ENCODE results near the gene SLC6A6. TPM values are rescaled to one million over a fixed set of nuclear protein-coding genes. Genes with fewer than 3 reads are reported as not detected.

SLC6A6 gene
- total RNA-seq, 1 experiment from 2014 or later, result 72.6 TPM

GRCh38 chr3:14506626-14507304 is 104.4 kb downstream of the SLC6A6 start:
- no peak overlapping the region for H3T11ph ChIP-seq (ENCODE audit: low read length)
- Mint-ChIP-seq H3K36me3 (ENCODE audit: insufficient read depth in 1 of 3, low read depth in 3 of 3) (peaks cover 6 to 8% (median 8%) of the 10 kb centered on the region in 3 experiments; a peak in 6 of 7 replicates), H3K4me3 (no peak overlapping the region), H3K27me3 (ENCODE audit: low read depth) (peaks cover 17% of the 10 kb centered on the region), H3K27ac (no peak overlapping the region), H3K4me1 (peaks cover 6 to 7% of the 10 kb centered on the region in 2 experiments), H3K9me3 (peaks cover 10 to 13% of the 10 kb centered on the region in 2 experiments)
- no peaks in the 10 kb centered on the region for H4K20me1 ChIP-seq (ENCODE audit: control insufficient read depth, insufficient read depth, insufficient read length)
- H3K79me2 ChIP-seq (ENCODE audit: insufficient read depth, low read length), result no peaks in the 10 kb centered on the region
- DNase-seq, result peak; percentile 18
- H2BK15ac ChIP-seq (ENCODE audit: low read depth, low read length), result no peak overlapping the region
- no peaks in the 10 kb centered on the region; the same call in 1 of the 2 replicates for H3K27me3 ChIP-seq (ENCODE audit: insufficient read depth, low read length)
- H4K91ac ChIP-seq (ENCODE audit: insufficient read length, low read depth, low read length), result no peak overlapping the region
- H3K79me1 ChIP-seq (ENCODE audit: insufficient read depth, low read depth, low read length, poor library complexity, severe bottlenecking), result no peaks in the 10 kb centered on the region
- no peak overlapping the region for H4K8ac ChIP-seq (replicated peaks; ENCODE audit: insufficient read length, low read depth, low read length)
- H3K14ac ChIP-seq (ENCODE audit: insufficient read depth, low read length), result no peak overlapping the region
- H3K23ac ChIP-seq (ENCODE audit: insufficient read length, low read depth, low read length), result no peak overlapping the region
- no peaks in the 10 kb centered on the region; the same call in 1 of the 2 replicates for H3K4me1 ChIP-seq (ENCODE audit: insufficient read depth, low read length)
- no CpG with 5 or more reads among the region's 15 CpGs for WGBS (ENCODE audit: extremely low coverage, insufficient read length, low lambda C conversion rate)
- no peak overlapping the region for H2BK12ac ChIP-seq (ENCODE audit: insufficient read length, low read depth, low read length)
- H3K23me2 ChIP-seq (ENCODE audit: insufficient read length, low read depth, low read length, poor library complexity, severe bottlenecking), result no peaks in the 10 kb centered on the region
- H3K18ac ChIP-seq (ENCODE audit: insufficient read length, low read depth, low read length), result no peak overlapping the region
- H3K27ac ChIP-seq (ENCODE audit: insufficient read length, low read depth, low read length), result no peak overlapping the region
- no peak overlapping the region for H3K4ac ChIP-seq (ENCODE audit: low read depth, low read length)
- no peak overlapping the region for H2BK5ac ChIP-seq (ENCODE audit: insufficient read length, low read length)
- no peak overlapping the region for H2AK5ac ChIP-seq (ENCODE audit: insufficient read length, low read length)
- H3K4me2 ChIP-seq (ENCODE audit: insufficient read depth, insufficient read length, low read length), result no peak overlapping the region
- no peak overlapping the region for H2AFZ ChIP-seq (ENCODE audit: low read length)
- H2BK120ac ChIP-seq (ENCODE audit: low read depth, low read length, poor library complexity, severe bottlenecking), result no peak overlapping the region
- no peak overlapping the region for H3K56ac ChIP-seq (ENCODE audit: insufficient read length, low read depth, low read length)
- TF ChIP-seq, protein P1, sequence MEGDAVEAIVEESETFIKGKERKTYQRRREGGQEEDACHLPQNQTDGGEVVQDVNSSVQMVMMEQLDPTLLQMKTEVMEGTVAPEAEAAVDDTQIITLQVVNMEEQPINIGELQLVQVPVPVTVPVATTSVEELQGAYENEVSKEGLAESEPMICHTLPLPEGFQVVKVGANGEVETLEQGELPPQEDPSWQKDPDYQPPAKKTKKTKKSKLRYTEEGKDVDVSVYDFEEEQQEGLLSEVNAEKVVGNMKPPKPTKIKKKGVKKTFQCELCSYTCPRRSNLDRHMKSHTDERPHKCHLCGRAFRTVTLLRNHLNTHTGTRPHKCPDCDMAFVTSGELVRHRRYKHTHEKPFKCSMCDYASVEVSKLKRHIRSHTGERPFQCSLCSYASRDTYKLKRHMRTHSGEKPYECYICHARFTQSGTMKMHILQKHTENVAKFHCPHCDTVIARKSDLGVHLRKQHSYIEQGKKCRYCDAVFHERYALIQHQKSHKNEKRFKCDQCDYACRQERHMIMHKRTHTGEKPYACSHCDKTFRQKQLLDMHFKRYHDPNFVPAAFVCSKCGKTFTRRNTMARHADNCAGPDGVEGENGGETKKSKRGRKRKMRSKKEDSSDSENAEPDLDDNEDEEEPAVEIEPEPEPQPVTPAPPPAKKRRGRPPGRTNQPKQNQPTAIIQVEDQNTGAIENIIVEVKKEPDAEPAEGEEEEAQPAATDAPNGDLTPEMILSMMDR (conservative IDR thresholded peaks at IDR 0.05), result no peak
- no peaks in the 10 kb centered on the region for H3K9me3 ChIP-seq (ENCODE audit: control insufficient read depth, low read depth, low read length)
- no peak overlapping the region for H4K5ac ChIP-seq (ENCODE audit: insufficient read length, low read depth, low read length)
- H2BK20ac ChIP-seq (ENCODE audit: low read depth, low read length, poor library complexity, severe bottlenecking), result no peak overlapping the region
- no peak overlapping the region for H3K9ac ChIP-seq (ENCODE audit: extremely low read depth, insufficient read length, low read length)

All from H9 (cell line).